HuH-7.5 (cell line): Measurements from ENCODE around the gene ZBTB4.

Experiments used
- DNase-seq: peaks from one replicate; pipeline ENCODE4 v3.0.0; 2011; ENCODE audit warnings: low spot score

ZBTB4 gene

GRCh38 chr17:7421186-7421585, 58.2 kb downstream of the ZBTB4 start:
- DNase-seq, result no peak

DNA sequence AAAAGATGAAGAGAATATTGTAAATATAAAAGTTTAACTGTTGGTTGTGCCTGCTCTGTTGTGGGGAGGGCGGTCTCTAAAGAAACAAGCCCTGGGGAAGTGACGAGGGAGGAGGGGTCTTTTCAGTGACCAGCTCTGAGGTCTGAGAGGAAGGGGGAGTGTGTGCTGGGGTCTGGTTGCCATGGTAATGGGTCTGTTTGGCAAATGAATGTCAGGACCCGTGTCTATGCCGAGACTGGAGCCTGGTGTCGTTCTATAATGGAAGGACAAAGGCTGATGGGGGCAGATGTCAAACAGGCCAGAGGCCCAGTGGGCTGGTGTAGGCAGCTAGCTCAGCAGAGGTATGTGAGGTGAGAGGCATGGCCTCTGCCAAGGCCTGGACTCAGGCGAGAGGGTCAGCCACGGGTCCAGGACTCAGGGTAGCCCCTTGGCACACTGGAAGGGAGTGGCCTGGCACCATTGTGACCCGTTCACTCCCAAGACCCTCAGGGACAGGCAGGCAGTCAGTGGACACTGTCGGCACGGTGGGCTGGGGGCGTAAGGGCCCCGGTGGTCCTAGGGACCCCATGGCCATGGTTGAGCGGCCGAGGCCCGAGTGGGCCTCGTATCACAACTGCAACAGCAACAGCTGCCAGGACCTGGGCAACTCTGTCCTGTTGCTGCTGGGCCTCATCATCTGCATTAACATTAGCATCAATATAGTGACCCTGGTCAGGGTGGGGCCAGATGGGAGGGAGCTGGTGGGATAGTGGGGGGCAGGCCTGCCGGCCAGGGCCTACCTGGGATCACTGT, 59.4 kb downstream of the ZBTB4 start, which contains the start of gene SPEM1:
Gene SPEM1, plus strand, starts transcription at position 506 of the 792 bp plus-strand sequence. Its CDS starts 61 bp downstream, at position 567.
- DNase-seq, result no peak

DNA sequence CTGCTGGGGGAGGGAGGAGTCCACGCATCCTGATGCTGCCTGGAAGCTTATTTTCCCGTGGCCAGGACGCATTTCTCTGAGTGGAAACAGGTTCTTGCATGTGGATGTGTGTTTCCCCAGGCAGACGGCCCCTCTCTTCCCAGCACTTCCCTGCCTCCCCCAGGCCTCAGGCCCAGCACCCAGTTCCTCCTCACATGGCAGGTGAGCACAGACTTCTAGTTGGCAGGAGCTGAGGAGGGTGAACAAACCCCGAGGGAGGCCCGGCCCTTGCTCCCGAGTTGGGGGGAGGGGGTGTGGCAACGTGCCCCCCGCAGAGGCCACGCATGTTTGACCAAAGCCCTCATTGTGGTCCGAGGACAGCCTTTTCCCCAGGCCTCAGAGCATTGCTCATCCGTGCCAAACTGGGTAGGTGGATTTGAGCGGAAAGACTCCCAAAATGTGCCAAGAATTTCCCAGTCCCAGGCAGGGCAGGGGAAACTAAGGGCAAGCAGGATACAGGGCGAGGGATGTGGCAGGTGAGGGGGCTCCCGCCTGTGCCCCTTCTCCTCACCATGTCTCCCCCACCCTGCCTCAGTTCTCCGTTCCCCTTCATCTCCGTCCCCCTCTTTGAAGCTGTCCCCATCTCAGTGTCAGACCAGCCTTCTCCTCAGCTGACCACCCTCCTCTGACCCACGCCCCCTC, 60.8 kb downstream of the ZBTB4 start:
- DNase-seq, result no peak

DNA sequence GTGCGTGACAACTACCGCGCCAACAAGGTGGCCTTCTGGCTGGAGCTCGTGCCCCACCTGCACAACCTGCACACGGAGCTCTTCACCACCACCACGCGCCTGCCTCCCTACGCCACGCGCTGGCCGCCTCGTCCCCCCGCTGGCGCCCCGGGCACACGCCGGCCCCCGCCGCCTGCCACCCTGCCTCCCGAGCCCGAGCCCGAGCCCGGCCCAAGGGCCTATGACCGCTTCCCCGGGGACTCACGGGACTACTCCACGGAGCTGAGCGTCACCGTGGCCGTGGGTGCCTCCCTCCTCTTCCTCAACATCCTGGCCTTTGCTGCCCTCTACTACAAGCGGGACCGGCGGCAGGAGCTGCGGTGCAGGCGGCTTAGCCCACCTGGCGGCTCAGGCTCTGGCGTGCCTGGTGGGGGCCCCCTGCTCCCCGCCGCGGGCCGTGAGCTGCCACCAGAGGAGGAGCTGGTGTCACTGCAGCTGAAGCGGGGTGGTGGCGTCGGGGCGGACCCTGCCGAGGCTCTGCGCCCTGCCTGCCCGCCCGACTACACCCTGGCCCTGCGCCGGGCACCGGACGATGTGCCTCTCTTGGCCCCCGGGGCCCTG, 62.3 kb downstream of the ZBTB4 start:
- DNase-seq, result no peak

DNA sequence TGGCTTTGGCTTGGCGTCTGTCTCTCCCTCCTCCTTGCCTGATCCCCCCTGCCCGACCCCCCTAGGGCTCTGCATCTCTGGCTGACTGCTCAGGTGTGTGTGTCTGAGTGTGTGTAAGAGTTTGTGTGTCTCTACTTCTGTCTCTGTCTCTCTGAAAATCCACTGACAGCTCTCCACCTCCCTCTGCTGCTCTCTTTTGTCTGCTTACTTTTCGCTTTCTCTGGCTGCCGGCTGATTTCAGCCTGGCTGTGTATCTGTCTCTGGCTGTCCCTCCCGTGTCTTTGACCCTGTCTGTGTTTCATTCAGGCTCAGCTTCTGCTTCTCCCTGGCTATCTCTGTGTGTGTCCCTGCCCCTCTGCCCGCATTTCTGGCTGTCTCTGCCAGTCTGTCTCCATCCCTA, 63.1 kb downstream of the ZBTB4 start:
- no peak for DNase-seq

- no peak for DNase-seq
Observed at GRCh38 chr17:7415784-7416183, 63.6 kb downstream of the ZBTB4 start.

DNA sequence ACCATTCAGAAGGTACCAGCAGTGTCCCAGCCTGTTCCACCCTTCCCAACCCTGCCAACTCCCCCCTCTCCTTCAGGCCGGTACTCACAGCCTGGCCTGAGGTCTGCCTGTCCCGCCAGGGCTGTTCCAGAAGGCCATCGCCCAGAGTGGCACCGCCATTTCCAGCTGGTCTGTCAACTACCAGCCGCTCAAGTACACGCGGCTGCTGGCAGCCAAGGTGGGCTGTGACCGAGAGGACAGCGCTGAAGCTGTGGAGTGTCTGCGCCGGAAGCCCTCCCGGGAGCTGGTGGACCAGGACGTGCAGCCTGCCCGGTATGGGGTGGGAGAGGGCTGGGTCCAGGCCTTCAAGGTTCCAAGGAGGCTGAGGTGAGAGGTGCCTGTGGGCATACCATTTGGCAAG, 64.6 kb downstream of the ZBTB4 start:
- DNase-seq, result no peak

- no peak for DNase-seq
Observed at GRCh38 chr17:7413346-7413985, 66.0 kb downstream of the ZBTB4 start.

DNA sequence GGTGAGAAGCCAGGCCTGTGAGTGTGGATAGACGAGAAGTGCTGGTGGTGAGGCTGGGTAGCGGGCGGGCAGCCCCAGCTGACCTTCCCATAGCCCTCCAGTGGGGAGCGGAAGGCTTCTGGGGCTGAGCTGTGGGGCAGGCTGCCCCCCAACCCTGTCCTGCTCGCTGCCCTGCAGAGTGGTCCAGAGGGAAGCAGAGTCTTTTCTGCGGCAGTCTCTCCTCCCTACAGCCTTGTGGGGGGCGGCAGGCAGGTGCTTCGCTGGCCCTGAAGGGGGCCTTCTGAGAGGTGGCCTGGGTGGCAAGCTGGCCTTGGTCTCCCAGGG, 68.0 kb downstream of the ZBTB4 start:
- no peak for DNase-seq

- no peak for DNase-seq
Observed at GRCh38 chr17:7410634-7411426, 68.6 kb downstream of the ZBTB4 start.

GRCh38 chr17:7409716-7410115, 69.7 kb downstream of the ZBTB4 start:
- DNase-seq, result no peak
